Spleen (tissue), 11 donors: ENCODE measurements around the gene PROK1. TPM values are rescaled to one million over a fixed set of nuclear protein-coding genes. Genes with fewer than 3 reads are reported as not detected.
A peak's percentile ranks its signal among the peaks of the same experiment; 100 is the strongest.

Source experiments
- DNase-seq: peaks from one replicate; pipeline ENCODE4 v3.0.0-alpha.2; 2020
- H3K27ac ChIP-seq, 8 donors: fragments of 200-600 bp; sonication (generic) in 7 of 8; 1 replicate in 4 of 8; 2 replicates in 4 of 8; pipeline versions ENCODE4 v1.5.0 to v1.8.0; 2016 to 2021; ENCODE audit warnings: inconsistent platforms in 4 of 8, mild to moderate bottlenecking in 4 of 8, moderate library complexity in 1 of 8
- H3K27me3 ChIP-seq, 7 donors: fragments of 200-600 bp; sonication (generic) in 6 of 7; replicated peaks in 1 of 7; 1 replicate in 4 of 7; 2 replicates in 3 of 7; pipeline versions ENCODE4 v1.5.0 to v1.8.0; 2016 to 2021; ENCODE audit warnings: inconsistent platforms in 3 of 7, mild to moderate bottlenecking in 1 of 7
- H3K36me3 ChIP-seq, 6 donors: fragments of 200-600 bp; sonication (generic) in 5 of 6; 1 replicate in 4 of 6; 2 replicates in 2 of 6; pipeline versions ENCODE4 v1.5.0 to v1.8.0; 2016 to 2021; ENCODE audit warnings: inconsistent platforms in 2 of 6
- H3K4me1 ChIP-seq, 6 donors: fragments of 200-600 bp; sonication (generic) in 5 of 6; 1 replicate in 3 of 6; 2 replicates in 3 of 6; pipeline versions ENCODE4 v1.5.0 to v1.8.0; 2016 to 2021; ENCODE audit warnings: inconsistent platforms in 3 of 6
- H3K4me3 ChIP-seq, 8 donors: fragments of 200-600 bp; sonication (generic) in 7 of 8; 1 replicate in 4 of 8; 2 replicates in 4 of 8; pipeline versions ENCODE4 v1.5.0 to v1.8.0; 2016 to 2021; ENCODE audit warnings: inconsistent platforms in 4 of 8, mild to moderate bottlenecking in 4 of 8, moderate library complexity in 2 of 8
- H3K9me3 ChIP-seq, 8 donors: fragments of 200-600 bp; sonication (generic) in 7 of 8; 1 replicate in 4 of 8; 2 replicates in 4 of 8; pipeline versions ENCODE4 v1.5.0 to v1.8.0; 2016 to 2021; ENCODE audit warnings: inconsistent platforms in 4 of 8
- CTCF ChIP-seq, 11 experiments: fragments of 200-600 bp in 7 of 11; fragments of 450-650 bp in 4 of 11; sonication (generic) in 4 of 11; IDR thresholded peaks in 8 of 11; conservative IDR thresholded peaks in 3 of 11; 1 replicate in 7 of 11; 2 replicates in 4 of 11; pipeline versions ENCODE4 v1.4.0 to v1.8.0; 2016 to 2021; ENCODE audit warnings: antibody characterized with exemption in 11 of 11, inconsistent platforms in 4 of 11, mild to moderate bottlenecking in 1 of 11
- POLR2A ChIP-seq, 3 donors: fragments of 450-650 bp; IDR thresholded peaks; one replicate each; pipeline ENCODE4 v1.5.1; 2017; ENCODE audit warnings: antibody characterized with exemption in 3 of 3, mild to moderate bottlenecking in 1 of 3
- POLR2AphosphoS5 ChIP-seq, 3 donors: sonication (generic); formaldehyde crosslinking; IDR thresholded peaks; one replicate each; pipeline ENCODE4 v1.5.1; 2017; ENCODE audit warnings: antibody characterized with exemption in 3 of 3
- WGBS, 5 donors: extraction: QIAGEN DNeasy Blood & Tissue Kit in 3 of 5; methylation state at CpG; one replicate each; pipeline versions ENCODE4 v1.1.5 to v1.1.7; 2013 to 2018; 5-methylcytosine and 5-hydroxymethylcytosine counted together
- intact Hi-C: fragments of 100-400 bp; cut with DNase I; formaldehyde crosslinking; loops from one replicate; pipeline ENCODE4 v1.15.0; 2023; ENCODE audit warnings: low total_unique reads
- polyA plus RNA-seq, 3 donors: library from polyadenylated mRNA; stranded (reverse); fragments of 200-250 nt; gene quantifications; one replicate each; pipeline ENCODE4 v1.2.1, GENCODE V29; 2013
- total RNA-seq, 7 donors: library from RNA; depleted of rRNA in 3 of 7; stranded (reverse); fragments of >200 nt in 3 of 7; fragmentation: NEBNext Ultra II Directional in 4 of 7; extraction: Animal tissue kit (Norgen Biotek cat#: 25700) in 4 of 7; gene quantifications; one replicate each; pipeline versions ENCODE4 v1.1.0 to v1.2.1, GENCODE V29; 2016 to 2021
- donor health status: healthy with polysubstance abuse.
- donor health status: DM: no; HTN: no; CAD: no; lungs with moderate emphysema.
- donor health status: DM: no; HTN: no; CAD: no.
- donor health status: Bipolar disorder and iron deficiency.
- donor health status: healthy.
- donor health status: DM: no; HTN: no; CAD: no.
- donor health status: DM: yes; HTN: yes; CAD: no.

PROK1 gene
- total and polyA plus RNA-seq, 10 donors = 0.07 to 2.5 (median 0.51) TPM; not detected in 3

- TF ChIP-seq POLR2AphosphoS5 (IDR thresholded peaks at IDR 0.05) = no peak
- TF ChIP-seq POLR2A (IDR thresholded peaks at IDR 0.05) = no peak
- TF ChIP-seq CTCF (IDR thresholded peaks at IDR 0.05 in 8 of 11, conservative IDR thresholded peaks at IDR 0.05 in 3 of 11) = no peak
- WGBS, 5 donors = 55 to 78% (median 74%) methylated on average over 8 of the region's 8 CpGs
- no peaks in the 10 kb centered on the region for H3K36me3 ChIP-seq
- no peaks in the 10 kb centered on the region for H3K9me3 ChIP-seq
- H3K4me3 ChIP-seq = no peak overlapping the region
- H3K27me3 ChIP-seq = no peaks in the 10 kb centered on the region
- intact Hi-C loops = no loop called here
- no peaks in the 10 kb centered on the region for H3K4me1 ChIP-seq
- H3K27ac ChIP-seq = no peak overlapping the region
- DNase-seq = no peak
Measured at GRCh38 chr1:110443451-110443850, 7.5 kb upstream of the PROK1 start.

DNA sequence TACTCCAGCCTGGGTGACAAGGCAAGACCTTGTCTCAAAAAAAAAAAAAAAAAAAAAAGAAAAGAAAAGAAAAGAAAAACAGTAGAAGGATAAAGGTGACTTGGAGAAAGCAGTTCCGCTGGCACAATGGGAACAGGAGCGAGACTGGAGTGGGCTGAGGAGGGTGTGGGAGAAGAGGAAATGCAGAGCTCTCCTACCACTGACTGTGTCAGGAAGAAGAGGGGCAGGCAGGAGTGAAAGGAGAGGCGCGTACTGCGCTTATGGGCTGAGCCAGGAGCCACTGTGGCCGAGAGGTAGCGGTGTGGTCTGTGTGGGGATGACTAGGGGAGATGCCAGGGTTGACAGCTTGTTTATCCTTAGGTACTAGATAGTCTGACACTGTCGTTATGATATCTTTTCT, 6.4 kb upstream of the PROK1 start:
- WGBS, 5 donors = 57 to 74% (median 64%) methylated on average over 8 of the region's 8 CpGs

DNA sequence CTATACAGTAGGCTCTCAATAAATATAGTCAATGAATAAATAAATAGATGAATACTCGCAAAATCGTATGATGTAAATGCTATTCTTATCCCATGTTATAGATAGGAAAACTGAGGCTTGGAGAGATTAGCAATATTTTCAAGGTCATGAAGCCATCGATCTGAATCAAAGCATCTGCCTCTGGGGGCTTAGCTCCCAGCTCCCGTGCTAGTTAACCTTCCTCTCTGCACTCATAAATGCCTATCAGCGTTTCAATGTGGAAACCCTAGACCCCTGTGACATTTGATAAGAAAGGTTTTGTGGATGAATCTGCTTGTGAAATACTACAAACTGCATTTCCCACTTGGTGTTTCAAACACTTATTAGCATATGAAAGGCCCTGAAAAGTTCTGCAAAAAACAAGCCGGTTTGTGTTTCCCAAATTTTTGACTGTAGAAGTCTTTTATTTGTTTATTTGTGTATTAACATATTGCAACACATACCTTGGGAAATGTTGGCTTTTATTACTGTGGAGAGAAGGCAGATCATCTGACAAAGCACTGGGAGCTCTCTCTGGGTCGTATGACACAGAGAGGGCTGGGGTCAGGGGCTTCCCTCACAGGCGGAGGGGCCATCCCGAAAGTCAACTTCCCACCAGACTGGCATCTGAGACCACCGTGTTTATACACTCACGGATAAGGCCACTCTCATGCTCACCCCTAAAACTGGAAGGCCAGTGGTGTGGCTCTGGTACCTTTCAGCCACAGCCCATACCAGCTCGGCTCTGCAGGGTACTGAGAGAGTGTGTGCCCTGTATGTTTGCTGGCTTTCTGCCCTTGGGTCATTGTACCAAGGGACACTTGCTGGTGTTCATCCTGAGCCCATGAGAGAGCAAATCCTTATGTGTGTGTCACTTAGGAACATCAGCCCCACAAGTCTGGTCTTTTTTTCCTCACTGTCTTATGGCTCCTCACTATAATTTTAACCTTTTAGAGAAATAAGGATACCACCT, 993 bp upstream of the PROK1 start:
- no peaks in the 10 kb centered on the region for H3K36me3 ChIP-seq
- intact Hi-C loops = no loop called here
- TF ChIP-seq POLR2AphosphoS5 (IDR thresholded peaks at IDR 0.05) (no peak), CTCF (IDR thresholded peaks at IDR 0.05 in 8 of 11, conservative IDR thresholded peaks at IDR 0.05 in 3 of 11) (no peak), POLR2A (IDR thresholded peaks at IDR 0.05) (no peak)
- no peak overlapping the region for H3K4me3 ChIP-seq
- 63 to 79% (median 71%) methylated on average over 10 to 12 of the region's 12 CpGs for WGBS, 5 donors
- H3K27ac ChIP-seq = no peak overlapping the region
- no peaks in the 10 kb centered on the region for H3K27me3 ChIP-seq
- H3K9me3 ChIP-seq = no peaks in the 10 kb centered on the region
- H3K4me1 ChIP-seq = no peaks in the 10 kb centered on the region
- peak; percentile 27 for DNase-seq

More for the DNA sequence above, 6.4 kb upstream of the PROK1 start:
- no peaks in the 10 kb centered on the region for H3K27me3 ChIP-seq
- no peak for DNase-seq
- no peak overlapping the region for H3K4me3 ChIP-seq
- no peaks in the 10 kb centered on the region for H3K9me3 ChIP-seq
- no peak overlapping the region for H3K27ac ChIP-seq
- intact Hi-C loops = no loop called here
- no peak for TF ChIP-seq POLR2A (IDR thresholded peaks at IDR 0.05)
- TF ChIP-seq CTCF (IDR thresholded peaks at IDR 0.05 in 8 of 11, conservative IDR thresholded peaks at IDR 0.05 in 3 of 11) = no peak
- no peak for TF ChIP-seq POLR2AphosphoS5 (IDR thresholded peaks at IDR 0.05)
- H3K4me1 ChIP-seq = no peaks in the 10 kb centered on the region
- H3K36me3 ChIP-seq = no peaks in the 10 kb centered on the region

GRCh38 chr1:110452330-110452729, 1.4 kb downstream of the PROK1 start:
- no peak for DNase-seq
- Histone ChIP-seq H3K9me3 (no peaks in the 10 kb centered on the region), H3K4me1 (no peaks in the 10 kb centered on the region), H3K27me3 (no peaks in the 10 kb centered on the region), H3K27ac (no peak overlapping the region), H3K4me3 (no peak overlapping the region), H3K36me3 (no peaks in the 10 kb centered on the region)
- intact Hi-C loops = no loop called here
- no peak for TF ChIP-seq POLR2A (IDR thresholded peaks at IDR 0.05)
- TF ChIP-seq CTCF (IDR thresholded peaks at IDR 0.05 in 8 of 11, conservative IDR thresholded peaks at IDR 0.05 in 3 of 11) = no peak
- TF ChIP-seq POLR2AphosphoS5 (IDR thresholded peaks at IDR 0.05) = no peak
- WGBS, 5 donors = 77 to 84% (median 78%) methylated on average over 7 of the region's 7 CpGs
